ENCODE results near the gene ANKRD13A. TPM values are rescaled to one million over a fixed set of nuclear protein-coding genes. Genes with fewer than 3 reads are reported as not detected.
"Not testable (repeated sequence)": the region's sequence is repeated elsewhere in the genome, so short reads cannot be mapped to it uniquely, and the experiment has no call there.

The ANKRD13A gene
- total and polyA plus RNA-seq, 2 of the 8 experiments (the other 6 are each of a cell fraction or from before 2014, with no cell fraction given): 16.8 to 21.4 TPM

DNA sequence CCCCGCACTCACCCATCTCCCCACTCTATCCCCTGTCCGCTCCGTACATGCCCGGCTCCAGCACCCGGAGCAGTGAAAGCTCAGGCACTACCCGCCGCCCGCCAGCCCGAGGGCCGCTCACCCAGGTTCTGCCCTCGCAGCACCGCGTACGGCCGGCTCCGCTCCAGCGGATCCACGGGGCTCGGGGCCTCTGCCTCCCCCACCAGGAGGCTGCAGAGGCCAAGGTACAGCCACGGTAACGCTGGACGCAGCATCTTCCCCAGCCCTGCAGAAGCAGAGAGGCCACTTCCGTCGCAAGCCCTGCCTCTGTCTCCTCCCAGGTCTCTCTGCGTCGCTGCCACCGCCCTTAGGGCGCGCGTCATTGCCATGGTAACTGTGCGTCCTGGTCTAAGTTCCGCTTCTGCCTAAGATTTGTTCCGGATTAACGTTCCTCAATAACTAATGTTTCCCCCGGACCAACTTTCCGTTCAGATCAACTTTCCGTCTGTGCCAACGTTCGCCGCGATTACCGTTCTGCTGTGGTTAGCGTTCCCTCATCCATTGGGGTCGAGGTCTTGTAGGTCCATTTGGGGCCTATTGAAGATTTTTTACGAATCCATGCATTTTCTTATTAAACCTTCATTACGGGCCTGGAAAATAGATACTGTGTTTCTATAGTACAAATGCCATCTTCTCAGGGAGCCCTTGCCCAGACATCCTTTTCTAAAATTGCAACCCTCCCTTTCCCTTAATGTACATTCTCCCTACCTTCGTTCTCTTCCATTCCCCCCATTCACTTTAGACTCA lies 49.2 kb downstream of the ANKRD13A start, which contains the start of gene C12orf76 (continued):
- TF ChIP-seq RBBP5 (IDR thresholded peaks at IDR 0.05; ENCODE audit: borderline replicate concordance, low read depth, low read length) (peak; percentile 94; the same call in 1 of the 2 replicates), CHD1 (IDR thresholded peaks at IDR 0.05; ENCODE audit: low read depth, low read length) (no peak), MAFK (IDR thresholded peaks at IDR 0.05; ENCODE audit: low read depth, low read length) (no peak)

- H2BK120ac ChIP-seq (replicated peaks; ENCODE audit: low read depth, low read length); H4K8ac ChIP-seq (ENCODE audit: extremely low read depth, insufficient read depth, low read length); H3K14ac ChIP-seq (ENCODE audit: insufficient read length); H3K4me1 ChIP-seq (replicated peaks in 1 of 4; ENCODE audit: control insufficient read depth in 3 of 4, insufficient read depth in 4 of 4, low read length in 3 of 4); FAIRE-seq; H2BK12ac ChIP-seq (ENCODE audit: low read depth, low read length); H3K9me3 ChIP-seq (ENCODE audit: insufficient read depth in 2 of 2, low read depth in 1 of 2, low read length in 1 of 2); H3K27me3 ChIP-seq (replicated peaks in 1 of 4; ENCODE audit: control insufficient read depth in 3 of 4, extremely low read depth in 1 of 4, insufficient read depth in 3 of 4, low read length in 3 of 4); H3K79me1 ChIP-seq (ENCODE audit: low read depth, low read length); H2AK5ac ChIP-seq (ENCODE audit: low read depth, low read length); H3K9ac ChIP-seq (replicated peaks in 1 of 4; ENCODE audit: extremely low read depth in 1 of 4, low read depth in 3 of 4, low read length in 3 of 4); H4K91ac ChIP-seq (replicated peaks; ENCODE audit: insufficient read length, low read length); H3K56ac ChIP-seq (replicated peaks; ENCODE audit: insufficient read length, low read depth, low read length); POLR2A ChIA-PET (ENCODE audit: partially characterized antibody); H4K20me1 ChIP-seq (replicated peaks in 1 of 2; ENCODE audit: control insufficient read depth in 1 of 2, insufficient read depth in 2 of 2, low read length in 2 of 2); DNase-seq (ENCODE audit: low read depth in 1 of 2, low spot score in 2 of 2); H2BK20ac ChIP-seq (ENCODE audit: low read length); H3K27ac ChIP-seq (ENCODE audit: low read depth, low read length); H3K18ac ChIP-seq (ENCODE audit: extremely low read depth, low read length); H3K23ac ChIP-seq (ENCODE audit: insufficient read length); H3K4ac ChIP-seq (replicated peaks; ENCODE audit: insufficient read length, low read depth, low read length); H3K36me3 ChIP-seq (ENCODE audit: control insufficient read depth in 2 of 4, insufficient read depth in 4 of 4, low read length in 3 of 4); CTCF ChIA-PET (ENCODE audit: partially characterized antibody); H2BK15ac ChIP-seq (ENCODE audit: low read length); H2BK5ac ChIP-seq (ENCODE audit: low read depth, low read length); H3K23me2 ChIP-seq (ENCODE audit: low read depth, low read length): not testable (repeated sequence)
- Histone ChIP-seq H3K4me3 (ENCODE audit: extremely low read depth in 1 of 4, insufficient read depth in 2 of 4, low read depth in 3 of 4, low read length in 4 of 4) (peak overlapping the region; percentile 76 to 94 (median 79); a peak in 7 of 8 replicates), H2AFZ (ENCODE audit: low read length) (peak overlapping the region; percentile 71), H3K4me2 (ENCODE audit: insufficient read depth in 1 of 2, low read depth in 2 of 2, low read length in 2 of 2) (peak overlapping the region; percentile 65 to 68), H4K5ac (ENCODE audit: insufficient read length, low read depth, low read length) (peak overlapping the region; percentile 6), H3K79me2 (ENCODE audit: control insufficient read depth in 1 of 2, insufficient read depth in 2 of 2, low read length in 2 of 2) (peaks cover 0 to 12% of the 10 kb centered on the region in 2 experiments; a peak in 2 of 4 replicates)
- WGBS, 2 experiments (ENCODE audit: extremely low coverage in 1 of 2, insufficient coverage in 1 of 2, insufficient read length in 1 of 2, insufficient replicate concordance in 2 of 2, low coverage in 1 of 2, low lambda C conversion rate in 2 of 2, missing lambda C conversion rate in 1 of 2): 89 to 100% methylated on average over 1 to 11 of the region's 11 CpGs
Measured at GRCh38 chr12:110049034-110049433, 49.8 kb downstream of the ANKRD13A start.

Measured in H1 (cell line).